ENCODE data around the gene TMEM63C.

TMEM63C gene

DNA sequence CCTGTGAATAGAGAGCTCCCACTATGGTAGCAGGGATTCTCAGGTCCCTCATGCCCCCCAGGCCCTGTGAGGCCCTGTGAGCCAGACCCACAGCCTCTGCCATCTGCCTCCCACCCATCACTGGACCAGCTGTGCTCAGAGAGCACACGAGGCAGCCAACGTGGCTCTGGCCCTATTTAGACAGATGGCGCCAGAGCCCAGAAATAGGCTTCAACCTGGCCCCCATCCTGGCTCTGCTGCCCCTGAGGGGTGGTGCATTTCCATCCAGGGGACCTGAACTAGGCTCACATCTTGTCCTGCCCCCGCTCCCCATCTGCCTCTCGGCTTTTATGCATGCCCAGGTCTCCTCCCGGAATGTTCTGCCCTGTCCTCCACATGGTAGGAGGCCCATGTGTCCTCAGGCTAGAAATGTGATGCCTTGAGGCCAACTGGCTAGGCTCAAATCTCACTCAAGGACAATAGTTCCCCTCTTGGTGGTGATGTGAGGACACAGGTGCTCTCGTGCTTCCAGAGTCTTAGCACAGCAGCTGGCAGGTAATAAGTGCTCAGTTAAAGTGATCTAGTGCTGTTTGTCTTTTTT is 18.9 kb downstream of the TMEM63C start:
- no peak for FAIRE-seq

DNA sequence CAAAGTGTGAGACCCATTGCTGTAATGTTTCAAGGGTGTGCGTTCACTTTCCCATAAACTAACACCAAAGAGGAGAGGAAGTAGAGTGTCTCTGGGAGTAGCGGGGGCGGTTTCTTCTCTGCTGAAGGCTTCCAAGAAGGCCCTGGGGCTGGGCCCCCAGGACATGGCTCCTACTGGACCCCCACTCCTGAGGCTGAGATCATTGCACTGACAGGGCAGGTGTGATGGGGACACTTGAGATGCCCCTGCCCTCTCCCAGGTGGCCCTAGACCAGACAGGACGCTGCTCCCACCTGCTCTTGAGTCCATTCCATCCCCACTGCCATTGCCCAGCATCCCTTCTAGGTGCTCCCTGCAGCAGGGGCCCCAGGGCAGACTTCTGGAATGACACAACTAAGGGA is 20.1 kb downstream of the TMEM63C start:
- TF ChIP-seq, protein P1, sequence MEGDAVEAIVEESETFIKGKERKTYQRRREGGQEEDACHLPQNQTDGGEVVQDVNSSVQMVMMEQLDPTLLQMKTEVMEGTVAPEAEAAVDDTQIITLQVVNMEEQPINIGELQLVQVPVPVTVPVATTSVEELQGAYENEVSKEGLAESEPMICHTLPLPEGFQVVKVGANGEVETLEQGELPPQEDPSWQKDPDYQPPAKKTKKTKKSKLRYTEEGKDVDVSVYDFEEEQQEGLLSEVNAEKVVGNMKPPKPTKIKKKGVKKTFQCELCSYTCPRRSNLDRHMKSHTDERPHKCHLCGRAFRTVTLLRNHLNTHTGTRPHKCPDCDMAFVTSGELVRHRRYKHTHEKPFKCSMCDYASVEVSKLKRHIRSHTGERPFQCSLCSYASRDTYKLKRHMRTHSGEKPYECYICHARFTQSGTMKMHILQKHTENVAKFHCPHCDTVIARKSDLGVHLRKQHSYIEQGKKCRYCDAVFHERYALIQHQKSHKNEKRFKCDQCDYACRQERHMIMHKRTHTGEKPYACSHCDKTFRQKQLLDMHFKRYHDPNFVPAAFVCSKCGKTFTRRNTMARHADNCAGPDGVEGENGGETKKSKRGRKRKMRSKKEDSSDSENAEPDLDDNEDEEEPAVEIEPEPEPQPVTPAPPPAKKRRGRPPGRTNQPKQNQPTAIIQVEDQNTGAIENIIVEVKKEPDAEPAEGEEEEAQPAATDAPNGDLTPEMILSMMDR (IDR thresholded peaks at IDR 0.05; ENCODE audit: insufficient read depth, missing control alignments): no peak
- no peak for FAIRE-seq
- no peak for DNase-seq (ENCODE audit: insufficient read length, low spot score)

More for the DNA sequence above, 18.9 kb downstream of the TMEM63C start:
- TF ChIP-seq, protein P1 (IDR thresholded peaks at IDR 0.05; ENCODE audit: insufficient read depth, missing control alignments): peak; percentile 14
- no peak for DNase-seq (ENCODE audit: insufficient read length, low spot score)

DNA sequence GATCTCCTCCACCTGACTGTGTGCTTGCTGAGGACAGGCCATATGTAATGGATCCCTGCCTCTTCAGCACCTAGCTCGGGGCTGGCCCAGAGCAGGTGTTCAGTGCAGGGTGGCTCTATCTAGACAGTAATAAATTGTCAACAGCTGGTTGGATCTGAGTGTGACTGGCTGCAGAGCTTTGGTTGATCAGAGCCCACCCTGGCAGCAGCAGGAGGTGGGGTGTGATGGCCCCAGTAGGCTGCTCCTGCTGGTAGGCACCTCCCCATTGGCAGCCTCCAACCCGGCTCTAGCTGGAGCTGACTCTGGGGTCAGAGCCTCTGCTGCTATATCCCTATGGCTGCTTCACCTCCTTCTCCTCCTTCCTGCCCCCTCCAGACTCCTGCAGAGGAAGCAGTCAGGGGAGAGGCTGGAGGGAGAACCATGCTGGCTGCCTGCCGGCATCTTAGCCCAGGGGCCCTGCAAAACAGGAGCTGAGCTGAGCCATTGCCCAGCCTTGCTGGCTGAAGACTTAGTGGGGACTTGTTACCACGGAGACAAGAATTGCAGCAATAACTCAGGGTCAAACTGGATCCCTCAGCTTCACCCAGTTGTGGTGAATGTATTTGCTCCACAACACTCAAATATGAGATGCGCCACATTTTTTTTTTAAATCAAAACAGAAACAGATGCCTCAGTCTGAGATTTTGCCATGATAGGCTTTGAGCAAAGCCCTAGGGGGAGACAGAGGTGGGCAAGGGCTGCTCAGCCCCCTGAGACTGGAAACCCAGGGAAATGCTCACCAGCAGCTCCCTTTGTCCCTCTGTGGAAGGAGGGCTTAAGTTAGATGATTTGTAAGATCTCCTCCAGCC is 22.2 kb downstream of the TMEM63C start:
- DNase-seq (ENCODE audit: insufficient read length, low spot score): no peak
- no peak for FAIRE-seq
- TF ChIP-seq, protein P1 (IDR thresholded peaks at IDR 0.05; ENCODE audit: insufficient read depth, missing control alignments): no peak

DNA sequence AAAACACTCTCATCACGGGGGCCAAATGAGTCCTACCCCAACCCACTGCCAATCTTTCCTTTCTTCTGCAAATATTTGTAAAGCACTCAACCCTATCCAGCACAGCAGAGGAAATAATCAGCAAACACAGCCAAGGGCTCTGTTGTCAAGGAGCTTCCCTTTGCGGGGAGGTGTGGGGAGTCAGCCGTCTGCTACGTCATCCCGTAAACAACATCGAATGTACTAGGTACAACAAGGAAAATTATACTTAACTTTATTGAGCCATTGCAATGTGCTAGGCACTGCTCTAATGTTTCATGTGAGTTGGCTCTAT is 22.8 kb downstream of the TMEM63C start:
- FAIRE-seq (no peak), DNase-seq (ENCODE audit: insufficient read length, low spot score) (no peak)
- TF ChIP-seq, protein P1 (IDR thresholded peaks at IDR 0.05; ENCODE audit: insufficient read depth, missing control alignments): no peak

DNA sequence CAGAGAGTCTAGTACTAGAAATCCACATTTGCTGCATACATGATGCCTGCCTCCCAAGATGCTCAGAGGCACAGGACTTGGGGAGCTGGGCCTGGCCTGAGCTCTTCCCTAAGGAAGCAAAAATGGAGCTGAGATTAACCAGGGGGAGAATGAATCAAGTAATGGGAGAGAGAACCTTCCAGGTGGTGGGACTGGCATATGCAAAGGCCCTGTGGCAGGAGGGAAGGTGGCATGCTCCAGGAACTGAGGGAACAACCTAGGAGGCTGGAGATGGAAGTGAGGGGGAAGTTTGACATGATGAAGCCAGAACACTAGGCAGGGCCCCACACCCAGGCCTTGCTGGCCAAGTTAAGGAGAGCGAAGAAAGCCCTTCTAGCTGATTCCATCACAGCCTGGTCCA is 23.3 kb downstream of the TMEM63C start:
- TF ChIP-seq, protein P1 (IDR thresholded peaks at IDR 0.05; ENCODE audit: insufficient read depth, missing control alignments): no peak
- DNase-seq (ENCODE audit: insufficient read length, low spot score) (no peak), FAIRE-seq (no peak)

DNA sequence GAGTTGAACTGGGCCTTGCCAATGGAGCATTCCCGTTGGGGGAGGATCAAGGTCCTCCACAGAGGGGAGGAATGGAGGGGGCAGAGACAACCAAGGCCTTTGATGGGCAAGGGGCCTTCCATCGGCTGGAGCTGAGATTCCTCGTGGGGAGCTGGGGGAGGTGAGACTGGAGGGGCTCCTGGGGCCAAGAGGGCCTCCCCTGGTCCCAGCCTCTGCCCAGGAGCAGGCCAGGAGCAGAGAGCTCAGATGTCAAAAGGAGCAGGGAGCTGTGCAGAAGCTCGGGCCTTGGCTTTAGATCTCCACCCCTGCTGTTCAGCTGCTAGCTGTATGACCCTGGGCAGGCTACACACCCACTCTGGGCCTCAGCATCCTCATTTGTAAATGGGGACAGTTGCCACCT is 24.0 kb downstream of the TMEM63C start:
- FAIRE-seq: no peak
- TF ChIP-seq, protein P1 (IDR thresholded peaks at IDR 0.05; ENCODE audit: insufficient read depth, missing control alignments): no peak
- no peak for DNase-seq (ENCODE audit: insufficient read length, low spot score)

GRCh38 chr14:77206261-77206824 is 24.7 kb downstream of the TMEM63C start:
- FAIRE-seq (no peak), DNase-seq (ENCODE audit: insufficient read length, low spot score) (no peak)
- TF ChIP-seq, protein P1 (IDR thresholded peaks at IDR 0.05; ENCODE audit: insufficient read depth, missing control alignments): no peak

Measured in D721Med (cell line).